Measurements from ENCODE around the gene MAP2K5.

DNA sequence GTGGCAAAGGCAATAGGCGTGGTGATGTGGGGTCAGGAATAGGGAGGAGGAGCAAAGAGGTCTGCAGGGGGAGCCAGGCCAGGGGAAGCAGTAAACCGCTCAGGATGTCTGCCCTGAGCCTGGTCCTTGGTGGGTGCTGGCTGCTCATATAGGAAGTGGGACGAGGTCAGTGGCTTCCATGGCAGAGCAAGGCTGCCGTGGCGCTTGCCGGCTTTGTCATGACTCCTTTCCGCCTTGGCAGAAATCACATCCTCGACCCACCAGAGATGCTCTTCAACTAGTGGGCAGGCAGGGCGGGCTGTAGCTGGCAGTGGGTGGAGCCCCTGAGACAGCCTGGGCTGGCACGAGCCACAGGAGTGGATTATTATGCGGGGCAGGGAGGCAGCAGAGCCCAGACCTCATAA lies 269.7 kb downstream of the MAP2K5 start:
- TF ChIP-seq, protein P1, sequence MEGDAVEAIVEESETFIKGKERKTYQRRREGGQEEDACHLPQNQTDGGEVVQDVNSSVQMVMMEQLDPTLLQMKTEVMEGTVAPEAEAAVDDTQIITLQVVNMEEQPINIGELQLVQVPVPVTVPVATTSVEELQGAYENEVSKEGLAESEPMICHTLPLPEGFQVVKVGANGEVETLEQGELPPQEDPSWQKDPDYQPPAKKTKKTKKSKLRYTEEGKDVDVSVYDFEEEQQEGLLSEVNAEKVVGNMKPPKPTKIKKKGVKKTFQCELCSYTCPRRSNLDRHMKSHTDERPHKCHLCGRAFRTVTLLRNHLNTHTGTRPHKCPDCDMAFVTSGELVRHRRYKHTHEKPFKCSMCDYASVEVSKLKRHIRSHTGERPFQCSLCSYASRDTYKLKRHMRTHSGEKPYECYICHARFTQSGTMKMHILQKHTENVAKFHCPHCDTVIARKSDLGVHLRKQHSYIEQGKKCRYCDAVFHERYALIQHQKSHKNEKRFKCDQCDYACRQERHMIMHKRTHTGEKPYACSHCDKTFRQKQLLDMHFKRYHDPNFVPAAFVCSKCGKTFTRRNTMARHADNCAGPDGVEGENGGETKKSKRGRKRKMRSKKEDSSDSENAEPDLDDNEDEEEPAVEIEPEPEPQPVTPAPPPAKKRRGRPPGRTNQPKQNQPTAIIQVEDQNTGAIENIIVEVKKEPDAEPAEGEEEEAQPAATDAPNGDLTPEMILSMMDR (IDR thresholded peaks at IDR 0.05; ENCODE audit: low read depth, low read length, missing input control): no peak
- no peak for TF ChIP-seq FOXA1 (IDR thresholded peaks at IDR 0.05)
- TF ChIP-seq, protein P2, sequence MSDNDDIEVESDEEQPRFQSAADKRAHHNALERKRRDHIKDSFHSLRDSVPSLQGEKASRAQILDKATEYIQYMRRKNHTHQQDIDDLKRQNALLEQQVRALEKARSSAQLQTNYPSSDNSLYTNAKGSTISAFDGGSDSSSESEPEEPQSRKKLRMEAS (IDR thresholded peaks at IDR 0.05): no peak

Measured in liver (tissue), 2 donors.